MV-4-11 (cell line): ENCODE data around the gene NANS.
"Not testable (repeated sequence)": the region's sequence is repeated elsewhere in the genome, so short reads cannot be mapped to it uniquely, and the experiment has no call there.

ENCODE experiments used
- DNase-seq: peaks from one replicate; lab custom pipeline; 2025; lab: John Stamatoyannopoulos, UW

The NANS gene

GRCh38 chr9:98101416-98101815 lies 44.9 kb downstream of the NANS start:
- no peak for DNase-seq

- DNase-seq, result peak; percentile 89
Measured at GRCh38 chr9:98101868-98102273, 45.3 kb downstream of the NANS start.

GRCh38 chr9:98104445-98104881 lies 47.9 kb downstream of the NANS start:
- DNase-seq, result peak; percentile 98

GRCh38 chr9:98105006-98105405 lies 48.5 kb downstream of the NANS start:
- DNase-seq, result no peak

- peak; percentile 77 for DNase-seq
Measured at GRCh38 chr9:98107926-98108325, 51.4 kb downstream of the NANS start.

- DNase-seq, result peak; percentile 80
Measured at GRCh38 chr9:98108531-98109031, 52.0 kb downstream of the NANS start.

- DNase-seq, result no peak
Measured at GRCh38 chr9:98109052-98109451, 52.5 kb downstream of the NANS start.

- DNase-seq, result not testable (repeated sequence)
Measured at GRCh38 chr9:98117097-98117496, 60.6 kb downstream of the NANS start.

- DNase-seq, result peak; percentile 65
Measured at GRCh38 chr9:98117984-98118639, 61.6 kb downstream of the NANS start.

GRCh38 chr9:98118640-98119601 lies 62.4 kb downstream of the NANS start, which contains the start of gene TRIM14:
TRIM14 (minus strand) TSS chr9:98119222; CDS start chr9:98119188, 34 bp downstream.
- DNase-seq, result peak; percentile 74

- no peak for DNase-seq
Measured at GRCh38 chr9:98120476-98120875, 63.9 kb downstream of the NANS start.

- no peak for DNase-seq
Measured at GRCh38 chr9:98121058-98121457, 64.5 kb downstream of the NANS start.

- DNase-seq, result not testable (repeated sequence)
Measured at GRCh38 chr9:98124091-98124490, 67.6 kb downstream of the NANS start.

GRCh38 chr9:98124637-98125426 lies 68.3 kb downstream of the NANS start:
- no peak for DNase-seq

- DNase-seq, result no peak
Measured at GRCh38 chr9:98127226-98127625, 70.7 kb downstream of the NANS start.

- DNase-seq, result no peak
Measured at GRCh38 chr9:98128316-98128715, 71.8 kb downstream of the NANS start.

GRCh38 chr9:98129451-98129881 lies 72.9 kb downstream of the NANS start:
- DNase-seq, result peak; percentile 99

- DNase-seq, result not testable (repeated sequence)
Measured at GRCh38 chr9:98130060-98130459, 73.5 kb downstream of the NANS start.

GRCh38 chr9:98130576-98131228 lies 74.2 kb downstream of the NANS start:
- no peak for DNase-seq

- DNase-seq, result no peak
Measured at GRCh38 chr9:98132158-98132557, 75.6 kb downstream of the NANS start.
